ENCODE data around the gene ZMYND15. TPM values are rescaled to one million over a fixed set of nuclear protein-coding genes. Genes with fewer than 3 reads are reported as not detected.

The ZMYND15 gene, protein sequence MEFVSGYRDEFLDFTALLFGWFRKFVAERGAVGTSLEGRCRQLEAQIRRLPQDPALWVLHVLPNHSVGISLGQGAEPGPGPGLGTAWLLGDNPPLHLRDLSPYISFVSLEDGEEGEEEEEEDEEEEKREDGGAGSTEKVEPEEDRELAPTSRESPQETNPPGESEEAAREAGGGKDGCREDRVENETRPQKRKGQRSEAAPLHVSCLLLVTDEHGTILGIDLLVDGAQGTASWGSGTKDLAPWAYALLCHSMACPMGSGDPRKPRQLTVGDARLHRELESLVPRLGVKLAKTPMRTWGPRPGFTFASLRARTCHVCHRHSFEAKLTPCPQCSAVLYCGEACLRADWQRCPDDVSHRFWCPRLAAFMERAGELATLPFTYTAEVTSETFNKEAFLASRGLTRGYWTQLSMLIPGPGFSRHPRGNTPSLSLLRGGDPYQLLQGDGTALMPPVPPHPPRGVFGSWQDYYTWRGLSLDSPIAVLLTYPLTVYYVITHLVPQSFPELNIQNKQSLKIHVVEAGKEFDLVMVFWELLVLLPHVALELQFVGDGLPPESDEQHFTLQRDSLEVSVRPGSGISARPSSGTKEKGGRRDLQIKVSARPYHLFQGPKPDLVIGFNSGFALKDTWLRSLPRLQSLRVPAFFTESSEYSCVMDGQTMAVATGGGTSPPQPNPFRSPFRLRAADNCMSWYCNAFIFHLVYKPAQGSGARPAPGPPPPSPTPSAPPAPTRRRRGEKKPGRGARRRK
- total RNA-seq (2021; ENCODE audit: unreplicated experiment) (2.8 TPM), Bru-seq, nascent RNA (percentile 38 among the genes with signal in this experiment), BruChase-seq, experiment 1, labeled RNA remaining after a 6-hour chase (percentile 37 among the genes with signal in this experiment), BruChase-seq, experiment 2, labeled RNA remaining after a 2-hour chase (percentile 44 among the genes with signal in this experiment)
- polyA plus RNA-seq (2012) = 1.6 and 2.7 TPM in 2 replicates
- long read RNA-seq, partial matches to known transcripts = 2 of 5 reads
- long read RNA-seq, other reads (novel, unspliced or antisense) = 3 of 5 reads

DNA sequence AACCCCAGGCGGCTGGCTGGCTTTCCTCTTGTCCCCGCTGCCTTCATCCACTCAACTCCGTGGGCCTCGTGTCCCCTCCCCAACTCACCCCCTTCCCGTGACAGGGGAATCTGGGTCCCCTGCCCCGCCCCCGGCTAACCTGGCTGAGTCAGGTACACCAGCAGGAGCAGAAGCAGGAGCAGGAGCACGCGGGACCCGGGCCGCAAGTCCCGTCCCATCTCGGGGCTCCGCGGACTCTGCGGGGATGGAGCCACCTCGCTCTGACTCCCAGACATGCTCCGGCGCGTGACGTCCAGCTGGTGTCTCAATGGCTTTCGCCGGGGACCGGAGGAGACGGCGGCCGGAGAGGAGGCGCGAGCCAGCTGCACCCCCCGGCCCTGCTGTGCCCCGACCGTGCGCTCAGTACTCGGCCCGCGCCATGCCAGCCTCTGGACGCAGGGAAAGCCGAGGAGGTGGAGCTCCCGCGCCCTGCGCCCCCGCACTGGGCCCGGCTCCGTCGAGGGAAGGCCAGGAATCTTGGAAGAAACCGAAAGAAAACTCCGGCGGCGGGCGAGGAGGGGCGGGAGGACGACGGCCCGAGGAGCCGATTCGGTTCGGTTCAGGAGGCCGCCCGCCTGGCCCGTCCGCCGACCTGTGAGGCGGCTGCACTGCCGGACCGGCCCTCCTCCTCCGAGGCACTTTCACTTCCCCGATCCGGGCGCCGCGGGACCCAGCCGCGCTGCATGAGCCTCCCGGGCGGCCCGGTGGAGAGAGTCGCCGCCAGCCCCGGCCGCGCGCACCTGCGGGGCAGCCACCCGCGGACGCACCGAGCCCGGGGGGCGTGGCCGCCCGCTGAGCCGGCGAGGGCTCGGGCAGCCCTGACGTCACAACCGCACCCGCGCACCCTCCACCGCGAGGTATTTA is at the start of gene ZMYND15, which contains the start of gene CXCL16:
ZMYND15 (plus strand) TSS at position 712 of the 903 bp plus-strand sequence. CDS start 716 bp downstream, outside the sequence.
CXCL16 (minus strand) TSS at position 807 of the 903 bp plus-strand sequence; CDS start at position 218, 589 bp downstream.
- ATAC-seq = peak; percentile 76
- BruUV-seq (replicated peaks) = no TSS peak
- H3K36me3 ChIP-seq (ENCODE audit: control insufficient read depth in 1 of 2, insufficient read depth in 2 of 2, low read length in 2 of 2) = no peaks in the 10 kb centered on the region
- H3K4me2 ChIP-seq (ENCODE audit: low read length) = peak within 1 kb of the TSS; percentile 99
- intact Hi-C loops (cut with micrococcal nuclease) = no loop called here
- H2AFZ ChIP-seq (ENCODE audit: low read depth, low read length, poor library complexity, severe bottlenecking) = no peak within 1 kb of the TSS
- no peaks in the 10 kb centered on the region for H4K20me1 ChIP-seq (ENCODE audit: insufficient read depth)
- no peaks in the 10 kb centered on the region for H3K27me3 ChIP-seq (ENCODE audit: insufficient read depth, low read length)
- RAD21 ChIA-PET (ENCODE audit: low non-redundant PET in 1 of 2, low total read pairs in 2 of 2, uncharacterized antibody in 2 of 2, unreplicated experiment in 2 of 2) = no interaction called here
- peaks cover 11 to 25% of the 10 kb centered on the region in 2 experiments for H3K4me1 ChIP-seq (ENCODE audit: control insufficient read depth in 1 of 2, insufficient read depth in 2 of 2, low read length in 2 of 2)
- no peaks in the 10 kb centered on the region for H3K9me3 ChIP-seq (ENCODE audit: control insufficient read depth in 1 of 2, insufficient read depth in 1 of 2, low read depth in 1 of 2, low read length in 2 of 2)
- peak within 1 kb of the TSS; percentile 80 for H3K9ac ChIP-seq (ENCODE audit: low read length)
- CTCF ChIA-PET = interaction anchor here (1.1 kb wide), 1 partner anchor 51 kb away, joined by 3 read pairs; no protein-coding TSS in a partner anchor
- H3K79me2 ChIP-seq (ENCODE audit: insufficient read depth, low read length) = no peaks in the 10 kb centered on the region; the same call in 1 of the 2 replicates
- H3K4me3 ChIP-seq (replicated peaks in 1 of 2; ENCODE audit: low read depth in 1 of 2, low read length in 2 of 2) = peak within 1 kb of the TSS; percentile 68 to 73
- DNase-seq (ENCODE audit: low read depth, low spot score) = no peak
- POLR2A ChIA-PET = no interaction called here
- peak within 1 kb of the TSS; percentile 52 for H3K27ac ChIP-seq (ENCODE audit: low read depth, low read length)
- H3K9me2 ChIP-seq (ENCODE audit: insufficient read depth) = no peaks in the 10 kb centered on the region
- TF ChIP-seq EGR1 (IDR thresholded peaks at IDR 0.05; ENCODE audit: low read depth) = peak; percentile 77
- TF ChIP-seq ZNF274 (IDR thresholded peaks at IDR 0.05; ENCODE audit: low read depth, low read length) = no peak
- no peak for TF ChIP-seq JUND (IDR thresholded peaks at IDR 0.05)
- no peak for TF ChIP-seq SIN3A (IDR thresholded peaks at IDR 0.05; ENCODE audit: low read depth)
- TF ChIP-seq, protein P1, sequence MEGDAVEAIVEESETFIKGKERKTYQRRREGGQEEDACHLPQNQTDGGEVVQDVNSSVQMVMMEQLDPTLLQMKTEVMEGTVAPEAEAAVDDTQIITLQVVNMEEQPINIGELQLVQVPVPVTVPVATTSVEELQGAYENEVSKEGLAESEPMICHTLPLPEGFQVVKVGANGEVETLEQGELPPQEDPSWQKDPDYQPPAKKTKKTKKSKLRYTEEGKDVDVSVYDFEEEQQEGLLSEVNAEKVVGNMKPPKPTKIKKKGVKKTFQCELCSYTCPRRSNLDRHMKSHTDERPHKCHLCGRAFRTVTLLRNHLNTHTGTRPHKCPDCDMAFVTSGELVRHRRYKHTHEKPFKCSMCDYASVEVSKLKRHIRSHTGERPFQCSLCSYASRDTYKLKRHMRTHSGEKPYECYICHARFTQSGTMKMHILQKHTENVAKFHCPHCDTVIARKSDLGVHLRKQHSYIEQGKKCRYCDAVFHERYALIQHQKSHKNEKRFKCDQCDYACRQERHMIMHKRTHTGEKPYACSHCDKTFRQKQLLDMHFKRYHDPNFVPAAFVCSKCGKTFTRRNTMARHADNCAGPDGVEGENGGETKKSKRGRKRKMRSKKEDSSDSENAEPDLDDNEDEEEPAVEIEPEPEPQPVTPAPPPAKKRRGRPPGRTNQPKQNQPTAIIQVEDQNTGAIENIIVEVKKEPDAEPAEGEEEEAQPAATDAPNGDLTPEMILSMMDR (IDR thresholded peaks at IDR 0.05 in 2 of 3, conservative IDR thresholded peaks at IDR 0.05 in 1 of 3; ENCODE audit: borderline replicate concordance in 1 of 3, insufficient read depth in 1 of 3, low read depth in 2 of 3, low read length in 2 of 3) = no peak
- TF ChIP-seq SP1 (IDR thresholded peaks at IDR 0.05; ENCODE audit: low read depth) = no peak
- TF ChIP-seq, protein P2, sequence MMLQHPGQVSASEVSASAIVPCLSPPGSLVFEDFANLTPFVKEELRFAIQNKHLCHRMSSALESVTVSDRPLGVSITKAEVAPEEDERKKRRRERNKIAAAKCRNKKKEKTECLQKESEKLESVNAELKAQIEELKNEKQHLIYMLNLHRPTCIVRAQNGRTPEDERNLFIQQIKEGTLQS (IDR thresholded peaks at IDR 0.05) = no peak
- no peak for TF ChIP-seq RAD21 (IDR thresholded peaks at IDR 0.05; ENCODE audit: low read depth)
- no peak for TF ChIP-seq SRF (IDR thresholded peaks at IDR 0.05; ENCODE audit: low read depth)
- TF ChIP-seq, protein P3, sequence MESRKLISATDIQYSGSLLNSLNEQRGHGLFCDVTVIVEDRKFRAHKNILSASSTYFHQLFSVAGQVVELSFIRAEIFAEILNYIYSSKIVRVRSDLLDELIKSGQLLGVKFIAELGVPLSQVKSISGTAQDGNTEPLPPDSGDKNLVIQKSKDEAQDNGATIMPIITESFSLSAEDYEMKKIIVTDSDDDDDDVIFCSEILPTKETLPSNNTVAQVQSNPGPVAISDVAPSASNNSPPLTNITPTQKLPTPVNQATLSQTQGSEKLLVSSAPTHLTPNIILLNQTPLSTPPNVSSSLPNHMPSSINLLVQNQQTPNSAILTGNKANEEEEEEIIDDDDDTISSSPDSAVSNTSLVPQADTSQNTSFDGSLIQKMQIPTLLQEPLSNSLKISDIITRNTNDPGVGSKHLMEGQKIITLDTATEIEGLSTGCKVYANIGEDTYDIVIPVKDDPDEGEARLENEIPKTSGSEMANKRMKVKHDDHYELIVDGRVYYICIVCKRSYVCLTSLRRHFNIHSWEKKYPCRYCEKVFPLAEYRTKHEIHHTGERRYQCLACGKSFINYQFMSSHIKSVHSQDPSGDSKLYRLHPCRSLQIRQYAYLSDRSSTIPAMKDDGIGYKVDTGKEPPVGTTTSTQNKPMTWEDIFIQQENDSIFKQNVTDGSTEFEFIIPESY (IDR thresholded peaks at IDR 0.05; ENCODE audit: extremely low read depth, insufficient replicate concordance, low read length) = no peak
- peak; percentile 12 for TF ChIP-seq POLR2A (IDR thresholded peaks at IDR 0.05; ENCODE audit: borderline replicate concordance, extremely low read depth, insufficient read depth, insufficient read length)
- TF ChIP-seq, protein P4, sequence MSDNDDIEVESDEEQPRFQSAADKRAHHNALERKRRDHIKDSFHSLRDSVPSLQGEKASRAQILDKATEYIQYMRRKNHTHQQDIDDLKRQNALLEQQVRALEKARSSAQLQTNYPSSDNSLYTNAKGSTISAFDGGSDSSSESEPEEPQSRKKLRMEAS (IDR thresholded peaks at IDR 0.05) = peak; percentile 30; the same call in 1 of the 2 replicates
- peak; percentile 50; the same call in 1 of the 2 replicates for TF ChIP-seq POLR2AphosphoS5 (IDR thresholded peaks at IDR 0.05; ENCODE audit: low read depth, low read length)
- peak; percentile 80; the same call in 1 of the 2 replicates for TF ChIP-seq ZFX (IDR thresholded peaks at IDR 0.05)
- no peak for TF ChIP-seq FOSL1 (IDR thresholded peaks at IDR 0.05; ENCODE audit: low read depth)
- no peak for TF ChIP-seq YY1 (IDR thresholded peaks at IDR 0.05; ENCODE audit: extremely low read depth, insufficient replicate concordance, low read depth, low read length)
- peak; percentile 5 for TF ChIP-seq TCF7L2 (IDR thresholded peaks at IDR 0.05; ENCODE audit: borderline replicate concordance, extremely low read depth, insufficient read depth, insufficient read length)
- no peak for TF ChIP-seq CBX3 (IDR thresholded peaks at IDR 0.05; ENCODE audit: low read depth)
- no peak for TF ChIP-seq ELF1 (IDR thresholded peaks at IDR 0.05; ENCODE audit: borderline replicate concordance, low read depth)
